DMS153 (cell line): ENCODE results near the gene TSPOAP1.

Source experiments
- DNase-seq: peaks from one replicate; lab custom pipeline; 2025; lab: John Stamatoyannopoulos, UW

The TSPOAP1 gene

GRCh38 chr17:58329035-58329809 lies 627 bp upstream of the TSPOAP1 start:
- no peak for DNase-seq

GRCh38 chr17:58327363-58328194 lies 1.0 kb downstream of the TSPOAP1 start:
- DNase-seq, result no peak

GRCh38 chr17:58326609-58327362 lies 1.8 kb downstream of the TSPOAP1 start:
- DNase-seq, result no peak

- no peak for DNase-seq
Measured at GRCh38 chr17:58325976-58326468, 2.6 kb downstream of the TSPOAP1 start.

- no peak for DNase-seq
Measured at GRCh38 chr17:58325289-58325726, 3.3 kb downstream of the TSPOAP1 start.

GRCh38 chr17:58324409-58325288 lies 3.9 kb downstream of the TSPOAP1 start:
- no peak for DNase-seq

GRCh38 chr17:58324056-58324408 lies 4.6 kb downstream of the TSPOAP1 start:
- DNase-seq, result no peak

- no peak for DNase-seq
Measured at GRCh38 chr17:58323366-58324055, 5.1 kb downstream of the TSPOAP1 start.

- DNase-seq, result no peak
Measured at GRCh38 chr17:58322581-58323185, 5.9 kb downstream of the TSPOAP1 start.

GRCh38 chr17:58321571-58322525 lies 6.7 kb downstream of the TSPOAP1 start:
- no peak for DNase-seq

GRCh38 chr17:58320570-58321323 lies 7.8 kb downstream of the TSPOAP1 start:
- DNase-seq, result no peak

GRCh38 chr17:58320163-58320558 lies 8.4 kb downstream of the TSPOAP1 start:
- no peak for DNase-seq

GRCh38 chr17:58319173-58320162 lies 9.1 kb downstream of the TSPOAP1 start:
- no peak for DNase-seq

GRCh38 chr17:58318627-58319172 lies 9.9 kb downstream of the TSPOAP1 start:
- DNase-seq, result no peak

- no peak for DNase-seq
Measured at GRCh38 chr17:58318065-58318481, 10.5 kb downstream of the TSPOAP1 start.

- DNase-seq, result peak; percentile 32
Measured at GRCh38 chr17:58317421-58318064, 11.1 kb downstream of the TSPOAP1 start.
